Hematopoietic multipotent progenitor cell treated with erythropoietin and hydrocortisone succinate and interleukin-3 and kit ligand, for 8 days (in vitro differentiated cells): ENCODE data around the gene SPATA13.

ENCODE experiments used
- DNase-seq: peaks from one replicate; pipeline ENCODE4 v3.0.0-alpha.2; 2015

The SPATA13 gene

GRCh38 chr13:24168979-24169378 lies 8.5 kb downstream of the SPATA13 start:
- DNase-seq, result no peak

GRCh38 chr13:24172071-24172470 lies 11.6 kb downstream of the SPATA13 start:
- DNase-seq, result no peak

GRCh38 chr13:24173795-24174194 lies 13.3 kb downstream of the SPATA13 start:
- no peak for DNase-seq

GRCh38 chr13:24175847-24176246 lies 15.3 kb downstream of the SPATA13 start:
- no peak for DNase-seq

- no peak for DNase-seq
These were observed 16.0 kb downstream of the SPATA13 start for GRCh38 chr13:24176351-24177101.

GRCh38 chr13:24178847-24179485 lies 18.4 kb downstream of the SPATA13 start:
- DNase-seq, result no peak

GRCh38 chr13:24179486-24179850 lies 18.9 kb downstream of the SPATA13 start:
- DNase-seq, result no peak

GRCh38 chr13:24180750-24181377 lies 20.3 kb downstream of the SPATA13 start:
- DNase-seq, result no peak

- DNase-seq, result peak; percentile 25
These were observed 21.6 kb downstream of the SPATA13 start for GRCh38 chr13:24181991-24182702.

- no peak for DNase-seq
These were observed 22.2 kb downstream of the SPATA13 start for GRCh38 chr13:24182703-24183081.

- no peak for DNase-seq
These were observed 23.2 kb downstream of the SPATA13 start for GRCh38 chr13:24183741-24184182.

- DNase-seq, result no peak
These were observed 23.8 kb downstream of the SPATA13 start for GRCh38 chr13:24184265-24184841.

GRCh38 chr13:24184882-24185281 lies 24.4 kb downstream of the SPATA13 start:
- no peak for DNase-seq

GRCh38 chr13:24185591-24186232 lies 25.2 kb downstream of the SPATA13 start:
- no peak for DNase-seq

- peak; percentile 28 for DNase-seq
These were observed 26.7 kb downstream of the SPATA13 start for GRCh38 chr13:24187185-24187584.

GRCh38 chr13:24192057-24192810 lies 31.7 kb downstream of the SPATA13 start:
- peak; percentile 85 for DNase-seq

GRCh38 chr13:24192811-24193162 lies 32.3 kb downstream of the SPATA13 start:
- DNase-seq, result no peak

GRCh38 chr13:24194447-24194846 lies 33.9 kb downstream of the SPATA13 start:
- DNase-seq, result no peak

GRCh38 chr13:24195626-24196025 lies 35.1 kb downstream of the SPATA13 start:
- no peak for DNase-seq

- DNase-seq, result no peak
These were observed 36.2 kb downstream of the SPATA13 start for GRCh38 chr13:24196593-24197197.

- no peak for DNase-seq
These were observed 38.5 kb downstream of the SPATA13 start for GRCh38 chr13:24199016-24199415.
